Type B pancreatic cell (in vitro differentiated cells): ENCODE data around the gene FBXO34. TPM values are rescaled to one million over a fixed set of nuclear protein-coding genes. Genes with fewer than 3 reads are reported as not detected.

Experiments
- DNase-seq: peaks from one replicate; pipeline ENCODE4 v3.0.0; 2021; ENCODE audit warnings: mixed read lengths; ENCODE audit not compliant: unreplicated experiment; ENCODE audit errors: extremely low spot score
- H3K27ac Mint-ChIP-seq: 2 replicates; pipeline ENCODE4 v1.8.0; 2021; ENCODE audit warnings: mild to moderate bottlenecking, mixed read lengths
- H3K27me3 Mint-ChIP-seq: 2 replicates; pipeline ENCODE4 v1.8.0; 2021; ENCODE audit warnings: mixed read lengths
- H3K36me3 Mint-ChIP-seq: 2 replicates; pipeline ENCODE4 v1.8.0; 2021; ENCODE audit warnings: mixed read lengths
- H3K4me1 Mint-ChIP-seq: one replicate; pipeline ENCODE4 v1.8.0; 2021; ENCODE audit warnings: mixed read lengths; ENCODE audit not compliant: unreplicated experiment
- H3K4me3 Mint-ChIP-seq: 2 replicates; pipeline ENCODE4 v1.8.0; 2021; ENCODE audit warnings: mild to moderate bottlenecking, mixed read lengths
- H3K9me3 Mint-ChIP-seq: 2 replicates; pipeline ENCODE4 v1.8.0; 2021; ENCODE audit warnings: mixed read lengths
- total RNA-seq: library from RNA; stranded (reverse); gene quantifications from 2 replicates; pipeline ENCODE4 v1.2.1, GENCODE V29; 2021; ENCODE audit warnings: low replicate concordance
- TF ChIP-seq, protein P1 (sequence below): fragments of 200-600 bp; sonication (generic); conservative IDR thresholded peaks from 2 replicates; pipeline ENCODE4 v1.5.0; 2021; ENCODE audit warnings: antibody characterized with exemption, mild to moderate bottlenecking

The FBXO34 gene
- total RNA-seq, 1 donor from 2014 or later: 25.2 TPM

DNA sequence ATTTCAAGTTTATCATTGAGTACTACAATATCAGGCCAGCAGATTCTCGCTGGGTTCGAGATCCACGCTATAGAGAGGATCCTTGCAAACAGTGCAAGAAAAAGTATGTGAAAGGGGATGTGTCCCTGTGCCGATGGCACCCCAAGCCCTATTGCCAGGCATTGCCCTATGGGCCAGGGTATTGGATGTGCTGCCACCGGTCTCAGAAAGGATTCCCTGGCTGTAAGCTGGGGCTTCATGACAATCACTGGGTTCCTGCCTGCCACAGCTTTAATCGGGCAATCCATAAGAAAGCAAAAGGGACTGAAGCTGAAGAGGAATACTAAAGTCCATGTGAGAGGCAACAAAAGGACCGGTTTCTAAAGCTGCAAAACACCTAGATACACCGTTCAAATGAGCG is 81.0 kb downstream of the FBXO34 start:
- TF ChIP-seq, protein P1, sequence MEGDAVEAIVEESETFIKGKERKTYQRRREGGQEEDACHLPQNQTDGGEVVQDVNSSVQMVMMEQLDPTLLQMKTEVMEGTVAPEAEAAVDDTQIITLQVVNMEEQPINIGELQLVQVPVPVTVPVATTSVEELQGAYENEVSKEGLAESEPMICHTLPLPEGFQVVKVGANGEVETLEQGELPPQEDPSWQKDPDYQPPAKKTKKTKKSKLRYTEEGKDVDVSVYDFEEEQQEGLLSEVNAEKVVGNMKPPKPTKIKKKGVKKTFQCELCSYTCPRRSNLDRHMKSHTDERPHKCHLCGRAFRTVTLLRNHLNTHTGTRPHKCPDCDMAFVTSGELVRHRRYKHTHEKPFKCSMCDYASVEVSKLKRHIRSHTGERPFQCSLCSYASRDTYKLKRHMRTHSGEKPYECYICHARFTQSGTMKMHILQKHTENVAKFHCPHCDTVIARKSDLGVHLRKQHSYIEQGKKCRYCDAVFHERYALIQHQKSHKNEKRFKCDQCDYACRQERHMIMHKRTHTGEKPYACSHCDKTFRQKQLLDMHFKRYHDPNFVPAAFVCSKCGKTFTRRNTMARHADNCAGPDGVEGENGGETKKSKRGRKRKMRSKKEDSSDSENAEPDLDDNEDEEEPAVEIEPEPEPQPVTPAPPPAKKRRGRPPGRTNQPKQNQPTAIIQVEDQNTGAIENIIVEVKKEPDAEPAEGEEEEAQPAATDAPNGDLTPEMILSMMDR: no peak
- Mint-ChIP-seq H3K27me3 (no peaks in the 10 kb centered on the region), H3K9me3 (no peaks in the 10 kb centered on the region), H3K4me1 (peaks cover 21% of the 10 kb centered on the region), H3K27ac (peak overlapping the region; percentile 16), H3K36me3 (peaks cover 6% of the 10 kb centered on the region), H3K4me3 (no peak overlapping the region)
- no peak for DNase-seq

DNA sequence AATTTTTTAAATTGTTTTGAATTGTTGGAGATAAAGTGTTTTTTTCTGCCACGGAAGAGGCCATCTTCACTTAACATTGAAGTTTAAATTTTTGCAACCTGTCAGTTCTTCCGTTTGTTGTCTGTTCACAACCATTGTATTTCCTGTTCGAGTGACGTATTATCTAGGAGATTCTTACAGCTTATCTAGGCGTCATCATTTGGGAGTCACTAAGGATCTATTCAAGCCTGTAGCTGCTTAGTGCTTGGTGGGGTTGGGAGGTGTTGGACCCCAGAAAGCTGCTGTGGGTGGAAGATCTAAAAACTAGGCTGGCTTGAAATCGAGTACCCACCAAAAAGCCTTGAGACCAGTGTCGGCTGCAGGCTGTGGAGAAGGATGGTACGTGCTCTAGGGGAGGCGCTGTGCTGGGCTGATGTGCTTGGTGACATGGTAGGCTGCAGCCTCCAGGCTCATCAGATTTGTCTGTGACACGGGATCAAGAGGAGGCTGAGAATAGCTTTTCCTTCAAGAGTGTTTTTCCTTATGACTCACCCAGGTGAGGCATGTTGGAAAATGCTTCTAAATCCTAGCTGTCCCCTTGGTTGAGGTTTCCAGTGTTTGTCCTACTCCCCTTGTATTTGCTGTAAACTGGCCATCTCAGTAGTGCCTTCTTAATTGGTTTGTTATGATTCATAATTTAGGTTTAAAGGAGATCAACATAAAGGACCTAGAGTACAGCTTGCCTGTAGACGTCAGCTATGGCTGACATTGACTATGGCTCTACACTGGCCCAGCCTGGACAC is 82.7 kb downstream of the FBXO34 start:
- no peak for DNase-seq
- no peaks in the 10 kb centered on the region for H3K27me3 Mint-ChIP-seq
- H3K9me3 Mint-ChIP-seq: no peaks in the 10 kb centered on the region
- peaks cover 6% of the 10 kb centered on the region for H3K36me3 Mint-ChIP-seq
- TF ChIP-seq, protein P1: no peak
- H3K4me3 Mint-ChIP-seq: no peak overlapping the region
- peaks cover 11% of the 10 kb centered on the region for H3K4me1 Mint-ChIP-seq
- H3K27ac Mint-ChIP-seq: peak overlapping the region; percentile 61

DNA sequence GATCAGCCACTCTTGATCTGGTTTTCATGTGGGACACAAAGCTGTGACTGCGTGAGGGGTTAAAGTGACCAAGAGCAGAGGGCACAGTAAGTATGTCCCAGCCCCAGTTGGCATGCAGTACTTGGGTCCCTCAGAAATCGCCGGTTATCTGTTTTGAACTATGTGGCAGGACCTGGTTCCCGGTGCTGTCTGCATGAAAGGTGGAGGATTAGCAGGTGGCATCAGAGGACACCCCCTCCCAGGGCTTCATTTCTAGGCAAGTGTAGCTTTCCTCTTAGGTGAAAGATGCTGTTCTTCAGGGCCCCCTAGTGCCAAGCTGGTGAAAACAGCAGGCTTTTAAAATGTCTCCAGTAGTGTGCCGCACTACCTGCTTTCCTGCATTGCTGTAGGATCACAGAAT is 83.3 kb downstream of the FBXO34 start:
- no peaks in the 10 kb centered on the region for H3K9me3 Mint-ChIP-seq
- TF ChIP-seq, protein P1: peak; percentile 70
- H3K27ac Mint-ChIP-seq: peak overlapping the region; percentile 61
- no peaks in the 10 kb centered on the region for H3K27me3 Mint-ChIP-seq
- H3K36me3 Mint-ChIP-seq: peaks cover 8% of the 10 kb centered on the region
- no peak for DNase-seq
- no peak overlapping the region for H3K4me3 Mint-ChIP-seq
- peaks cover 5% of the 10 kb centered on the region for H3K4me1 Mint-ChIP-seq

DNA sequence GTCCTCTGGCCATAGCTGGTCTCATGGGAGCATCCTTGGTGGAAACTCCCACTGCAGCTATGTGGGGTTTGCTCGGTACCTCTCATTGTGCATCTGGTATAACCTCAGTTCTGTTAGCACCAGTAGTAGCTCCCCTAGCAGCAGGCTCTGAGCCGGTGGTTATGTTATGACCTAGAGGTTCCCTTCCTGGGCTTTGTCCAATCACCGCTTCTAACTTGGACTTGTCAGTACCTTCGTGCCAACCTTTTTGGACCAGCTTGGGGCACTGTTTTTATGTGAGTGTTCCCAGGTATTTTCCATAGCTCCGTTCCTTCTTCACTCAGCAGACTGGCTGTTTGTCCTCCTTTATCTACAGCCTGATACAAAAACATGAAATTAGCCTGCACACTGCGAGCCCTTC is 84.7 kb downstream of the FBXO34 start:
- H3K36me3 Mint-ChIP-seq: peaks cover 3% of the 10 kb centered on the region
- H3K9me3 Mint-ChIP-seq: no peaks in the 10 kb centered on the region
- no peak overlapping the region for H3K4me3 Mint-ChIP-seq
- DNase-seq: no peak
- H3K27ac Mint-ChIP-seq: no peak overlapping the region
- H3K4me1 Mint-ChIP-seq: peaks cover 5% of the 10 kb centered on the region
- TF ChIP-seq, protein P1: no peak
- H3K27me3 Mint-ChIP-seq: no peaks in the 10 kb centered on the region

DNA sequence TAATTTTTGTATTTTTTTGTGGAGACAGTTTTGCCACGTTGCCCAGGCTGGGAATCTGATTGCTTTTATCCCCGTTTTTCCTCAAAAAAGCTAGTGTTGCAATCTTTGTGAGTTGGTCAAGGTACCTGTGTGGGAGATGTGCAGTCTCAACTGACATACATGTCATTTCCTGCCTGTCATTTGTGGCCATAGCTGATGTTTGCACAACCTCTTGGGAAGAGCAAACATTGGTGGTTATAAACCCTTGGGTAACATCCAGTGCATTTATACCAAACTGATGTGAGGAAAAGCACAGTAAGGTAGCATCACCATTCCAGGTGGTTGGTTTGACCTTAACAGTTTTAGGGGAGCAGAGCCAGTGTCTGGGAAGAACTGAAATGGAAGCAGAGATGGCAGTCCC is 85.7 kb downstream of the FBXO34 start:
- Mint-ChIP-seq H3K36me3 (peaks cover 4% of the 10 kb centered on the region), H3K4me3 (no peak overlapping the region), H3K9me3 (no peaks in the 10 kb centered on the region), H3K27ac (peak overlapping the region; percentile 48), H3K4me1 (peaks cover 5% of the 10 kb centered on the region), H3K27me3 (no peaks in the 10 kb centered on the region)
- DNase-seq: no peak
- TF ChIP-seq, protein P1: no peak
